Stimulated activated CD4-positive, alpha-beta T cell treated with anti-CD3 and anti-CD28 coated beads, TNF-alpha, amount 100 ng/mL, for 48 hours (primary cell): ENCODE data around the gene SEC14L1.
"Not testable (repeated sequence)": the region's sequence is repeated elsewhere in the genome, so short reads cannot be mapped to it uniquely, and the experiment has no call there.

Experiments used
- DNase-seq, 3 donors: peaks; one replicate each; pipeline ENCODE4 v3.0.0-alpha.2; 2020; ENCODE audit warnings: low read depth in 3 of 3

Gene SEC14L1

GRCh38 chr17:77141846-77142449, 1.2 kb downstream of the SEC14L1 start:
- no peak for DNase-seq

DNA sequence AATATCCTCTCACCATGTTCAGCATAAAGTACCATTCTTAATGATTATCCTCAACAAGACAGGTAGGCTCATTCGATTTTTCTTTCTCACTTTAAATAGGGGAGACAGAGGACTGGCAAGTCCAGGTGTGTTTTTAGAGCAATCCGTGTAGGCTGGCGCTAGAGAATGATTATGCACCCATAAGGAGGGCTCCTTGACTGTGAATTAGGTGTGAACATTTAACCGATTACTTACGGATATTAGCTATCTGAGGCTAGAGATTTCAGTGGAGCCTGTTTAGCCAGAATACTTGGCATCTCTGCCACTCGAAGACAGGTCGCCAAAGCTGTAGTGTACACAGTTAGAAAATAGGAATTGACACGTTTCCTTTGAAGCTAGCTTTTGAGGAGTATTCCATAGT, 1.9 kb downstream of the SEC14L1 start:
- DNase-seq, result no peak

DNA sequence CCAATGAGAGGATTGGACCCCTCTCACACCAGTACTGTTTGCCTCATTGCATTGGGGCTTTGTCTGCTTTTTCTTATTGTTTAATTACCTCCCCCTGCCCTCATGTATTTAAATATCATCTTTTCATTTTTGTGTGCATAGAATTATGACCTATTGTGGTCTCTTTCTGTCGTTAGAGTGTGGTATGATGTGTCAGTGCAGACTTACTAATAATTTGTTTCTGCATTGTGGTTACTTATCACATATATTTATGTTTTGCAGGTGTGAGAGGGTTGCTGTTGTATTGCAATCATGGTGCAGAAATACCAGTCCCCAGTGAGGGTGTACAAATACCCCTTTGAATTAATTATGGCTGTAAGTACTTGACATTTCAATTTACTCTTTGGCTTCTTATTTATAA, 2.5 kb downstream of the SEC14L1 start:
- no peak for DNase-seq

GRCh38 chr17:77144227-77144626, 3.5 kb downstream of the SEC14L1 start:
- DNase-seq, result no peak

DNA sequence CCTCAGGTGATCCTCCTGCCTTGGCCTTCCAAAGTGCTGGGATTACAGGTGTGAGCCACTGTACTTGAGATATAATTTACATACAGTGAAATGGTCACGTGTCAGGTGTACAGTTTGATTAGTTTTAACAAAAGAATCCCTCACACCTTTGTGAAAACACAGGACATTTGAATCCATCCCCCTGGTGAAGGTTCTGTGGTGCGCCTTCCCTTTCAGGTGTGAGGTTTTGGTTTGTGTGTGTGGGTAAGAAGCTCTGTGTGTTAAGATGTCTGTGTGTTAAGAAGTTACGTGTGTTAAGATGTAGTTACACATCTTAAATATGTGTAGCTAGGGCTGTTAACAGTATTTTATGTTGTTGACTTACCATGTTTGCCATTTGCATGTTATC, 4.4 kb downstream of the SEC14L1 start:
- no peak for DNase-seq

- DNase-seq, result no peak
These were observed 5.0 kb downstream of the SEC14L1 start for GRCh38 chr17:77145612-77146245.

GRCh38 chr17:77146246-77146632, 5.5 kb downstream of the SEC14L1 start:
- DNase-seq, result no peak

DNA sequence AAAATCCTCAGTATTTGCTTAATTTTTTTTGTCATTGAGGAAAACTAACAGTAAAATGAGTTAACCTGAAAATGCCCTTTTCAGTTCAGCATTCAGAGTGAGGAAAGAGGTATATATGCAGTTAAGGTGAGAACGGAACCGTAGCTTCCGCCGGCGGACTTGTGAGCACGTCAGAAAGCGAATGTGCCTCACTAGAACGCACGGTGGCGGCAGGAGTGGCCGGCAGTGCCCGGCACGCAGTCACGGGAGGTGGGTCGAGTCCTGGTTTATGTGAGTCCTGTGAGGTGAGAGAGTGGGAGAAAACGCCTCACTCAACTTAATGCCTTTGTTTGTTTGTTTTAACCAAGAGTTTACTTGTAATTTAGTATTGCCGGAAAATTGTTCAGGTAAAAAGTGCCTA, 6.1 kb downstream of the SEC14L1 start:
- no peak for DNase-seq

- no peak for DNase-seq
These were observed 6.6 kb downstream of the SEC14L1 start for GRCh38 chr17:77147357-77147801.

DNA sequence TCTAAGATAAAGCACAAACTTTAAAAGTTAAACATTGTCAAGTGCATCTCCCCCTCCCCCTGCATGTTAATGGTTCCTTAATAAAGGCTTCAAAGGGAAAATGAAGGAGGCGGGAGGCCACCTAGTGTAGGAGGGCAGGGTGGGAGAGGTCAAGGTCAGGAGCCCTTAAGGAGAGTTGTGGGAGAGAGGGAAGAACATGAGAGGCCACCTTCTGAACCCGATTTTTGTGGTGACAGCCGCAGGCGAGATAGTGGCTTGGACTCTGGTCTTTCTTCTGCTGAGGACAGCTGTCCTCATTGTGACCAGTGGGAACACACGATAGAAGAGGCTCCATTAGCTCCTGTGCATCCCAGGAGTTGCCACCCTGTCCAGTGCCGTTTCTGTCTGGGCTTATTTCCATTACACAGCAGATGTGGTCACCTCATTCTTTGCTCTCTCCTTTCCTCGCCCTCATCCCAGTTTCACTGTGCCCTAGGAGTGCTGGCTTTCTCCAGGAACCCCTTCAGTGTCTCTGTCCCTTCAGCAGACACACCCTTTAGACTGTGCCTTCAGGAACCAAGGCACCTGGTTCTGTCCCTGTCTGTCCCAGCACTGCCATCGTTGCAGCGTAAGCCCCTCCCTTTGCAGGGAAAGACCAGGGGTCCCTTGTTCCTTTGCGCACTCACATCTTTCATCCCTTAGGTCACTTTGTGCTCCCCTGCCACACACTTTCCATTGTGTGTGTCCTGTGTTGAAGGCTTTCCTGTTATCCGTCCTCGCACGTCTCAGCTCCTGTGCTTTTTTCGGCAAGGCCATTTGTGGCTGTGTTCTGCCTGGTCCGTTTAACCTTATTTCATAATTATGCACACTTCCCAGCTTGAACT, 7.5 kb downstream of the SEC14L1 start:
- DNase-seq, result no peak

- no peak for DNase-seq
These were observed 8.3 kb downstream of the SEC14L1 start for GRCh38 chr17:77148940-77149510.

DNA sequence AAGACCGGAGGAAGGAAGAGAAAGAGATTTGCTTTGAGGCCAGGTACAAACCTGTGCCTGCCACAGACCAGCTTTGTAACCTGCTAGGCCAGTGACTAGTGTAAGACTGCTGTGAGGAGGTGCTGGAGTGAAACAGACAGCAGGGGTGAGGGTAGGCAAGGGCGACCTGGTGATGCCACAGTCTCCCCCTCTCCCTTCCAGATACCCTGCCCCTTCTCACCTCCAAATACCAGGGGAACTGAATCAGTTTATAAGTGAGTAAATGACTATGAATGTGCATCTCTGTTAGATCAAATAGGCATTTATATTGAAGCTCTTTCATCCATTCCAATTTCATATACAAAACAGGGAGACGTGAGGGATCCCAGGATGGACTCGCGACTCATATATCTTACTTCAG, 9.4 kb downstream of the SEC14L1 start:
- no peak for DNase-seq

- no peak for DNase-seq
These were observed 10.4 kb downstream of the SEC14L1 start for GRCh38 chr17:77151186-77151585.

GRCh38 chr17:77152056-77152455, 11.3 kb downstream of the SEC14L1 start:
- DNase-seq, result not testable (repeated sequence)

DNA sequence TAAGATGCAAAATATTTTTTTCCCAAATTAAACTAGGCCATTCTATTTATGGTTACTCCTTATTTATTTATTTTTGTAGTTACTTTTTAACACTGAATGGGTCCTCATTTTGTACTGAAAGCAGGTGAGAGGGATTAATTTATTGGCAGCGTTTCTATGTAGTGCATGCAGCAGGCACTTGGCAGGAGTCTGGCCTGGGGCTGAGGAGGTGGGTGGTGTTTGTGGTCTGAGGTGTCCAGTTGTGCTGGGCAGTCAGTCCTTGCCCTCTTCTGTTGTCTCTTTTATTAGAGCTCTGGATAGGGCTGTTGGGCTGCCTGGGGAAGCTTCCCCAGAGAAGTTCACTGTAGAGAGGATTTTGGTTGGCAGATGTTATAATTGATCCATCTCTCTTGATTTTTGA, 12.7 kb downstream of the SEC14L1 start:
- DNase-seq, result no peak

- DNase-seq, result no peak
These were observed 13.3 kb downstream of the SEC14L1 start for GRCh38 chr17:77153999-77154586.

DNA sequence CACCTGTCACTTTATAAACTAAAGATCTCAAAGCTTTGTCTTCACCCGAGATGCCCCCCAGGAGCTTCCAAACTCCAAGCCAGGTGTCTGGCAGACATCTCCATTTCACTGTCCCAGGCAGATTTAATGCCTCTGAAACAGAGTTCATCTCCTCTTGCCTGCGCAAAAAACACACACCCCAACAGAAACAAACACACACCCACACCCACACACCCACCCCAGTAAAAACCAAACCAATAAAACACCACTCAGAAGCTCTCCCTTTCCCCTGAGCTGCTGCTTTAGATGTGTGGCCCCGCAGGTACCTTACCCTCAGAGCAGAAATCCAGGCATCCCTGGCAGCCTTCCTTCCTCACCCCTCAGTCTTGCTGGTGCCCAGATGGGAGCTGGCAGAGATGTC, 14.4 kb downstream of the SEC14L1 start:
- no peak for DNase-seq

- not testable (repeated sequence) for DNase-seq
These were observed 17.0 kb downstream of the SEC14L1 start for GRCh38 chr17:77157766-77158165.

GRCh38 chr17:77160091-77160874, 19.5 kb downstream of the SEC14L1 start:
- no peak for DNase-seq

DNA sequence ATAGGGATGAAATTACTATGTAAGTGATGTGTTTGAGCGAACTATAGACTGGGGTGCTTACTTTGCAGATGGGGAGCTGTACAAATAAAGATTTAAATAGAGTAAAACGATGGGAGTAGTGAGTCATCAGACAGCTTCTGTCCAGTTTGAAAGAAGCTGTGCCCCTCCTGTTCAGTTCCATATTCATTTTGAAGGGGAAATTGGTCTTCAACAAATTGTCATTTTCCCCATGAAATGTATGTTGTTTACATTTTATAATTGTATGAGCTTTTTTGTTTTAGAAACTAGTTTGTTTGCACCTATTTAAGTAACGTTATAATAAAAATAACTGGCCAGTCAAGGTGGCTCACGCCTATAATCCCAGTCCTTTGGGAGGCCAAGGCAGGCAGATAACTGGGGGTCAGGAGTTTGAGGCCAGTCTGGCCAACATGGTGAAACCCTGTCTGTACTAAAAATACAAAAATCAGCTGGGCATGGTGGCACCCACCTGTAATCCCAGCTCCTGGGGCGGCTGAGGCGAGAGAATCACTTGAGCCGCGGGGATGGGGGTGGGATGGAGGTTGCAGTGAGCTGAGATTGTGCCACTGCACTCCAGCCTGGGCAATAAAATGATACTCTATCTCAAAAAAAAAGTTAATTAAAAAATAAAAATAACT, 20.2 kb downstream of the SEC14L1 start:
- no peak for DNase-seq

- no peak for DNase-seq
These were observed 21.2 kb downstream of the SEC14L1 start for GRCh38 chr17:77161953-77162352.
